Gastroesophageal sphincter (tissue), 4 donors: Measurements from ENCODE around the gene NAV2. TPM values are rescaled to one million over a fixed set of nuclear protein-coding genes. Genes with fewer than 3 reads are reported as not detected.

Source experiments
- ATAC-seq: fragments of 150-250 bp; one replicate; pipeline ENCODE4 v1.9.1; 2016; ENCODE audit warnings: mild to moderate bottlenecking, moderate library complexity
- H3K27ac ChIP-seq, 4 donors: fragments of 200-600 bp; sonication (generic) in 3 of 4; 1 replicate in 3 of 4; 2 replicates in 1 of 4; pipeline ENCODE4 v1.5.1; 2016 to 2019
- H3K27me3 ChIP-seq: fragments of 200-600 bp; sonication (generic); one replicate; pipeline ENCODE4 v1.5.1; 2019
- H3K36me3 ChIP-seq, 2 donors: fragments of 200-600 bp; sonication (generic); one replicate each; pipeline ENCODE4 v1.5.1; 2019; ENCODE audit warnings: control low read depth in 1 of 2
- H3K4me1 ChIP-seq, 3 donors: fragments of 200-600 bp; sonication (generic); 1 replicate in 2 of 3; 2 replicates in 1 of 3; pipeline ENCODE4 v1.5.1; 2016 to 2019; ENCODE audit warnings: control low read depth in 2 of 3
- H3K4me3 ChIP-seq, 2 donors: fragments of 200-600 bp; sonication (generic); one replicate each; pipeline ENCODE4 v1.5.1; 2019; ENCODE audit warnings: mild to moderate bottlenecking in 1 of 2, moderate library complexity in 1 of 2
- H3K9me3 ChIP-seq, 3 donors: fragments of 200-600 bp; sonication (generic); one replicate each; pipeline ENCODE4 v1.5.1; 2017 to 2019; ENCODE audit warnings: control low read depth in 2 of 3
- CTCF ChIP-seq, 4 experiments: fragments of 200-600 bp in 2 of 4; fragments of 450-650 bp in 2 of 4; sonication (generic) in 1 of 4; IDR thresholded peaks; one replicate each; pipeline ENCODE4 v1.5.1; 2017 to 2019; ENCODE audit warnings: antibody characterized with exemption in 4 of 4, mild to moderate bottlenecking in 2 of 4, moderate library complexity in 2 of 4
- EP300 ChIP-seq: sonication (generic); formaldehyde crosslinking; IDR thresholded peaks from one replicate; pipeline ENCODE4 v1.6.1; 2017; ENCODE audit warnings: antibody characterized with exemption, mild to moderate bottlenecking
- POLR2A ChIP-seq, 2 donors: fragments of 450-650 bp; IDR thresholded peaks; one replicate each; pipeline ENCODE4 v1.6.1; 2017; ENCODE audit warnings: antibody characterized with exemption in 2 of 2, mild to moderate bottlenecking in 2 of 2, moderate library complexity in 1 of 2
- POLR2AphosphoS5 ChIP-seq: sonication (generic); formaldehyde crosslinking; IDR thresholded peaks from one replicate; pipeline ENCODE4 v1.6.1; 2017; ENCODE audit warnings: antibody characterized with exemption
- WGBS, 2 donors: methylation state at CpG; one replicate each; pipeline ENCODE4 v1.1.5; 2018; ENCODE audit warnings: low coverage in 1 of 2; 5-methylcytosine and 5-hydroxymethylcytosine counted together
- total RNA-seq, 4 donors: library from RNA; depleted of rRNA; stranded (reverse); fragments of >200 nt; gene quantifications; one replicate each; pipeline ENCODE4 v1.1.0, GENCODE V29; 2016

The NAV2 gene
- total RNA-seq, 4 donors from 2014 or later = 19.5 to 57.1 (median 43.4) TPM

DNA sequence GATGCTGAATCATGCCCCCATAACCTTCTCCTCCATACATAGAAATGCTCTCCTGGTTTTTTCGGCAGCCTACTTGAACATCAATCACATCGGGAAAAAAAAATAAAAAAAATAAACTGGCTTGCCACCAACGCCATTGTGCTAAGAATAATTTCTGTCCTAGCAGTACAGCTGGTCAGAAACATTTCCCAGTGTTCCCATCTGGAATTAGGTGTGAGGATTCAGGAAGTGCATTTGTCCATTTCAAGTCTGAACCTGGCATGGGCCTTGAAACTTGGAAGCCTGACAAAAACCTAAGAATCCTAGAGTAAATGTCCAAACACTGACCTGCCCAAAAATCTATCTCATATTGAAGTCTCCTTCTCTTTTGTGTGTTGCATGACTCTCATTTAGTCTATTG, 16.6 kb upstream of the NAV2 start:
- 8 to 16% methylated on average over 3 of the region's 3 CpGs for WGBS, 2 donors
- no peak for ATAC-seq
- Histone ChIP-seq H3K4me3 (no peak overlapping the region), H3K36me3 (no peaks in the 10 kb centered on the region), H3K27me3 (no peaks in the 10 kb centered on the region), H3K9me3 (no peaks in the 10 kb centered on the region), H3K4me1 (peaks cover 4 to 50% (median 5%) of the 10 kb centered on the region in 3 donors), H3K27ac (peak overlapping the region in 3 of 4 donors; percentile 56 to 68 (median 65))
- TF ChIP-seq POLR2A (IDR thresholded peaks at IDR 0.05) = no peak
- TF ChIP-seq POLR2AphosphoS5 = peak; percentile 68

GRCh38 chr11:19696904-19697303, 15.7 kb upstream of the NAV2 start:
- no peaks in the 10 kb centered on the region for H3K9me3 ChIP-seq
- peaks cover 4 to 52% (median 5%) of the 10 kb centered on the region in 3 donors for H3K4me1 ChIP-seq
- H3K27me3 ChIP-seq = no peaks in the 10 kb centered on the region
- no peak for TF ChIP-seq EP300
- TF ChIP-seq CTCF (IDR thresholded peaks at IDR 0.05) = no peak
- no peak for TF ChIP-seq POLR2AphosphoS5
- TF ChIP-seq POLR2A (IDR thresholded peaks at IDR 0.05) = no peak
- no peak for ATAC-seq
- H3K27ac ChIP-seq = peak overlapping the region in 3 of 4 donors; percentile 56 to 68 (median 65)
- H3K4me3 ChIP-seq = no peak overlapping the region
- H3K36me3 ChIP-seq = no peaks in the 10 kb centered on the region
- WGBS, 2 donors = 100% methylated on average over 2 to 4 of the region's 4 CpGs

GRCh38 chr11:19697721-19698121, 14.9 kb upstream of the NAV2 start:
- H3K4me3 ChIP-seq = no peak overlapping the region
- WGBS, 2 donors = 13 to 37% methylated on average over 4 of the region's 4 CpGs
- H3K36me3 ChIP-seq = no peaks in the 10 kb centered on the region
- H3K4me1 ChIP-seq = peaks cover 4 to 60% (median 5%) of the 10 kb centered on the region in 3 donors
- no peaks in the 10 kb centered on the region for H3K9me3 ChIP-seq
- no peaks in the 10 kb centered on the region for H3K27me3 ChIP-seq
- peak overlapping the region in 3 of 4 donors; percentile 55 to 65 (median 59) for H3K27ac ChIP-seq
- TF ChIP-seq EP300 = no peak
- no peak for TF ChIP-seq CTCF (IDR thresholded peaks at IDR 0.05)
- no peak for TF ChIP-seq POLR2AphosphoS5
- no peak for TF ChIP-seq POLR2A (IDR thresholded peaks at IDR 0.05)
- peak; percentile 10 for ATAC-seq

DNA sequence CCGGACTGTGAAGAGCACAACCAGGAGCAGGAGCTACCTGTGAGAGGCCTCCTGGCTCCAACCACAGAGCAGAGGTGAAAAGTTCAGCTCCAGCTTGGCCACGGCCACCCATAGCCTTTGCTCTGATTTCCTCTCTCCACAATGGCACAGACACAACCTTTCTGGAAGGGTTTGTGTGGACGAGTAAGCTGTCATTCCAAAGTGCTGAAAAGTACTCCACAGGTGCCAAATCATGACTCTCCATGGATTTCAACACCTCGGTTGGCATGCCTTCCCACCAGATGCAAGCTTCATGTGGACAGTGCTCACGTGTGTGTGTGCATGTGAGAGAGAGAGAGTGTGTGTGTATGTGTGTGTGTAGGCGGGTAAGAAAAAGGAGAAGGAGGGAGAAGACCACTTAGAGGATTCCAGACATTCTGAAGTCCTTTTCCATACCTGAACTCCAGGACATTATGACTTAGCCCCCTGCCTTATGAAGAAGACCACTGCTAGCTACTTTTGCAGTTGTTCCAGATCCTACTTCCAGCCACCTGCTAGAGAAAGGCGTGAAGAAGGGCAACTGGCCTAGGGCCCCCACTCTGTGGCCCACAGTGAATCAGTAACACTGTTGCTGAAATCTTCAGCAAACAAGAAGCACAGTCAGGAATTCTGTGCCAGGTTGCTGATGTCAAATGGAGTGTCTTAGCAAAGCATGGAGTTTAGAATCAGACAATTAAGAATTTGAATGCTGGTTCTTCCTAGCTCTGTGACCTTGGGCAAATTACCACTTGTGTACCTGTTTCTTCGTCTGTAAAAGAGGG, 13.9 kb upstream of the NAV2 start:
- 76 to 94% methylated on average over 3 to 5 of the region's 8 CpGs for WGBS, 2 donors
- Histone ChIP-seq H3K27ac (peak overlapping the region in 3 of 4 donors; percentile 55 to 65 (median 59)), H3K4me3 (no peak overlapping the region), H3K36me3 (no peaks in the 10 kb centered on the region), H3K27me3 (no peaks in the 10 kb centered on the region), H3K4me1 (peaks cover 4 to 65% (median 5%) of the 10 kb centered on the region in 3 donors), H3K9me3 (no peaks in the 10 kb centered on the region)
- TF ChIP-seq CTCF (IDR thresholded peaks at IDR 0.05) (no peak), EP300 (no peak), POLR2A (IDR thresholded peaks at IDR 0.05) (no peak), POLR2AphosphoS5 (peak; percentile 80)
- peak; percentile 80 for ATAC-seq

DNA sequence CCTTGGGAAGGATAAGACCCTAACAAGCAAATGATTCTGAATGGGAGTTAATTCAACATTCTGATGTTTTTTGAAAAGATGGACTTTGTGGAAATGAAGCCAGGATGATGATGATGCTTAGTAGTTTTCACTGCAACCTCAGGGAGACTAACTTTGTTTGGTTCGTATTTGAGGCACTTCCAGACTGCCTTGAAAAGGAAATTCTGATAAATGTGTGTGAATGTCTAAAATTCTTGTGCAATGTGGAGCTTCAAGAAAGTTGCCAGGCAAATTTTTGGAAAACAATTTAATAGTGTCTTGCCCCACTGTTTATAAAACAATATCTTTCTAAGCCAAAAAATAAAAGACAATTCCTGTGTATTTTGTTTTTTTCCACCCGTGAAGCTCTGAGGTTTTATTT, 11.2 kb upstream of the NAV2 start:
- TF ChIP-seq POLR2A (IDR thresholded peaks at IDR 0.05) = no peak
- no peak for TF ChIP-seq EP300
- TF ChIP-seq POLR2AphosphoS5 = peak; percentile 50
- Histone ChIP-seq H3K4me3 (no peak overlapping the region), H3K36me3 (no peaks in the 10 kb centered on the region), H3K27me3 (no peaks in the 10 kb centered on the region), H3K27ac (peak overlapping the region in 3 of 4 donors; percentile 49 to 64 (median 55)), H3K9me3 (no peaks in the 10 kb centered on the region), H3K4me1 (peaks cover 4 to 63% (median 7%) of the 10 kb centered on the region in 3 donors)
- WGBS, 2 donors = 40% methylated on average over 2 of the region's 2 CpGs
- ATAC-seq = peak; percentile 50

DNA sequence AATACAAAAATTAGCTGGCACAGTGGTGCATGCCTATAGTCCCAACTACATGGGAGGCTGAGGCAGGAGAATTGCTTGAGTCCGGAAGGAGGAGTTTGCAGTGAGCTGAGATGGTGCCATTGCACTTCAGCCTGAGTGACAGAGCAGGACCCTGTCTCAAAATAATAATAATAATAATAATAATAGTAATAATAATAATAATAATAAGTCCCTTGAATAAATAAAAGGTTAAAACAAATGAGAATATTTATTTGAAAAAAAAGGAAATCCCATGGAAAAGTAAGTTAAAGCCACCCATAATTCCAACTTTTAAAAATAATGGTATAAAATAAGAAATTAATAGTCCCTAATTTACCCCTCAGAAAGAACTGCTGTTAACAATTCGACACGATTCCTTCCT, 10.0 kb upstream of the NAV2 start:
- TF ChIP-seq POLR2AphosphoS5 = no peak
- no peak for TF ChIP-seq EP300
- no peak for TF ChIP-seq POLR2A (IDR thresholded peaks at IDR 0.05)
- TF ChIP-seq CTCF (IDR thresholded peaks at IDR 0.05) = no peak
- Histone ChIP-seq H3K36me3 (no peaks in the 10 kb centered on the region), H3K4me3 (no peak overlapping the region), H3K27ac (peak overlapping the region in 1 of 4 donors; percentile 64), H3K4me1 (peaks cover 4 to 56% (median 5%) of the 10 kb centered on the region in 3 donors), H3K27me3 (no peaks in the 10 kb centered on the region), H3K9me3 (no peaks in the 10 kb centered on the region)
- WGBS, 2 donors = 92 to 97% methylated on average over 2 to 3 of the region's 3 CpGs
- ATAC-seq = no peak
